ENCODE results near the gene NKAIN2. TPM values are rescaled to one million over a fixed set of nuclear protein-coding genes. Genes with fewer than 3 reads are reported as not detected.

Gene NKAIN2
- total RNA-seq, 3 donors from 2014 or later (not counting 1 experiment from before 2014, with no cell fraction given): 0.45 TPM; not detected in 2

GRCh38 chr6:124669713-124670480 is 866.2 kb downstream of the NKAIN2 start:
- H3K36me3 ChIP-seq (ENCODE audit: control insufficient read depth, insufficient read depth, low read length): no peaks in the 10 kb centered on the region
- intact Hi-C loops (cut with micrococcal nuclease): no loop called here
- Mint-ChIP-seq H3K4me3 (no peak overlapping the region), H3K27ac (no peak overlapping the region), H3K9me3 (peaks cover 11 to 14% of the 10 kb centered on the region in 2 donors), H3K4me1 (no peaks in the 10 kb centered on the region), H3K36me3 (no peaks in the 10 kb centered on the region), H3K27me3 (ENCODE audit: low read depth in 2 of 2) (no peaks in the 10 kb centered on the region)
- ATAC-seq (no peak), DNase-seq (no peak)
- no peaks in the 10 kb centered on the region for H3K4me1 ChIP-seq (ENCODE audit: control insufficient read depth, insufficient read depth, low read length)
- no peak overlapping the region for H3K27ac ChIP-seq (ENCODE audit: low read length)
- 85% methylated on average over 2 of the region's 4 CpGs for WGBS (ENCODE audit: insufficient coverage)
- TF ChIP-seq CTCF (IDR thresholded peaks at IDR 0.05): no peak
- H3K4me3 ChIP-seq (ENCODE audit: low read length): no peak overlapping the region
- no peaks in the 10 kb centered on the region for H3K27me3 ChIP-seq (ENCODE audit: control insufficient read depth, insufficient read depth, low read length)
- no peaks in the 10 kb centered on the region for H3K9me3 ChIP-seq (ENCODE audit: control insufficient read depth, insufficient read depth, low read length)

DNA sequence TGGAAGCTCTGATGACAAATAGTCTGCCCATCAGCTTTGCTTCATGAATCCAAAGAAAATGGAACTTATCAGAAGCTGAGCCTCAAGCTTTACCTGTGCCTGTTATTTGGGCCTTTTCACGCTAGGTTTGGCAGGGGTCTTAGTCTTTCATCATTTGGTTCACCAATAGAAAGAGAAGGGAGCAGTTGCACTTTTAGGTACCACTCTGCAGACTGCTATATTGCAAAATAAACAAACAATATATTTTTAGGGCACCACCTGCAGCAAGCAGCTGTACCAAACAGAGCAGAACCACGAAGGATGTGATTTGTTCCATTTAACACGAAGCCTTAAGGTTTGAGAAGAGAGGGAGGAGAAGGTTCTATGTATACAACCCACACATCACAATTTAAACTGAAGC is 867.1 kb downstream of the NKAIN2 start:
- H3K27ac Mint-ChIP-seq: no peak overlapping the region
- H3K4me3 Mint-ChIP-seq: no peak overlapping the region
- peaks cover 11 to 17% of the 10 kb centered on the region in 2 donors for H3K9me3 Mint-ChIP-seq
- DNase-seq: no peak
- H3K36me3 ChIP-seq (ENCODE audit: control insufficient read depth, insufficient read depth, low read length): no peaks in the 10 kb centered on the region
- H3K36me3 Mint-ChIP-seq: no peaks in the 10 kb centered on the region
- TF ChIP-seq CTCF (IDR thresholded peaks at IDR 0.05): no peak
- no peaks in the 10 kb centered on the region for H3K27me3 ChIP-seq (ENCODE audit: control insufficient read depth, insufficient read depth, low read length)
- WGBS (ENCODE audit: insufficient coverage): 92% methylated on average over 1 of the region's 3 CpGs
- no peaks in the 10 kb centered on the region for H3K9me3 ChIP-seq (ENCODE audit: control insufficient read depth, insufficient read depth, low read length)
- ATAC-seq: no peak
- H3K27me3 Mint-ChIP-seq (ENCODE audit: low read depth in 2 of 2): no peaks in the 10 kb centered on the region
- H3K4me3 ChIP-seq (ENCODE audit: low read length): no peak overlapping the region
- no peaks in the 10 kb centered on the region for H3K4me1 ChIP-seq (ENCODE audit: control insufficient read depth, insufficient read depth, low read length)
- H3K27ac ChIP-seq (ENCODE audit: low read length): no peak overlapping the region
- intact Hi-C loops (cut with micrococcal nuclease): no loop called here
- H3K4me1 Mint-ChIP-seq: no peaks in the 10 kb centered on the region

- Mint-ChIP-seq H3K4me1 (no peaks in the 10 kb centered on the region), H3K9me3 (peaks cover 14 to 22% of the 10 kb centered on the region in 2 donors), H3K36me3 (no peaks in the 10 kb centered on the region), H3K27ac (no peak overlapping the region), H3K4me3 (no peak overlapping the region), H3K27me3 (ENCODE audit: low read depth in 2 of 2) (no peaks in the 10 kb centered on the region)
- Histone ChIP-seq H3K4me3 (ENCODE audit: low read length) (no peak overlapping the region), H3K27ac (ENCODE audit: low read length) (no peak overlapping the region), H3K27me3 (ENCODE audit: control insufficient read depth, insufficient read depth, low read length) (no peaks in the 10 kb centered on the region), H3K9me3 (ENCODE audit: control insufficient read depth, insufficient read depth, low read length) (no peaks in the 10 kb centered on the region), H3K4me1 (ENCODE audit: control insufficient read depth, insufficient read depth, low read length) (no peaks in the 10 kb centered on the region), H3K36me3 (ENCODE audit: control insufficient read depth, insufficient read depth, low read length) (no peaks in the 10 kb centered on the region)
- no peak for TF ChIP-seq CTCF (IDR thresholded peaks at IDR 0.05)
- DNase-seq (no peak), ATAC-seq (no peak)
- intact Hi-C loops (cut with micrococcal nuclease): no loop called here
Measured at GRCh38 chr6:124671324-124671723, 867.7 kb downstream of the NKAIN2 start.

DNA sequence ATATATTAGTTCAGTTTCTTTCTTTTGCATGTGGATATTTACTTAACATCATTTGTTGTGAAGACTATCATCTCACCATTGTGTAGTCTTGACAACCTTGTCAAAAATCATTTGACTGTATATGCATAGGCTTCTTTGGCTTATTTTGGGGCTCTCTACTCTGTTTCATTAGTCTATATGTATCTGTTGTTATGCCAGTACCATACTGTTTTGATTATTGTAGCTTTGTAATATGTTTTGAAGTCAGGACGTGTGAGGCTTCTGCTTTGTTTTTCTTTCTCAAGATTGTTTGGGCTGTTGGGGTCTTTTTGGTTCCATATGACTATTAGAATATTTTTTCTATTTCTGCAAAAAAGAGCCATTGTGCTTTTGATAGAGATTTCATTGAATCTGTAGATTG is 870.4 kb downstream of the NKAIN2 start:
- H3K27me3 Mint-ChIP-seq (ENCODE audit: low read depth in 2 of 2): no peaks in the 10 kb centered on the region
- Histone ChIP-seq H3K27ac (ENCODE audit: low read length) (no peak overlapping the region), H3K27me3 (ENCODE audit: control insufficient read depth, insufficient read depth, low read length) (no peaks in the 10 kb centered on the region), H3K4me3 (ENCODE audit: low read length) (no peak overlapping the region), H3K4me1 (ENCODE audit: control insufficient read depth, insufficient read depth, low read length) (no peaks in the 10 kb centered on the region), H3K9me3 (ENCODE audit: control insufficient read depth, insufficient read depth, low read length) (peaks cover 3% of the 10 kb centered on the region), H3K36me3 (ENCODE audit: control insufficient read depth, insufficient read depth, low read length) (no peaks in the 10 kb centered on the region)
- intact Hi-C loops (cut with micrococcal nuclease): no loop called here
- H3K36me3 Mint-ChIP-seq: peaks cover 12% of the 10 kb centered on the region
- no peak for ATAC-seq
- TF ChIP-seq CTCF (IDR thresholded peaks at IDR 0.05): no peak
- H3K27ac Mint-ChIP-seq: no peak overlapping the region
- 70% methylated on average over 1 of the region's 1 CpG for WGBS (ENCODE audit: insufficient coverage)
- no peak overlapping the region for H3K4me3 Mint-ChIP-seq
- no peak for DNase-seq
- peaks cover 21 to 33% of the 10 kb centered on the region in 2 donors for H3K9me3 Mint-ChIP-seq
- no peaks in the 10 kb centered on the region for H3K4me1 Mint-ChIP-seq
